ENCODE results near the gene GUCY1B1. TPM values are rescaled to one million over a fixed set of nuclear protein-coding genes. Genes with fewer than 3 reads are reported as not detected.

Gene GUCY1B1
- total and polyA plus RNA-seq, 12 donors = 0.87 to 11.6 (median 4.1) TPM

GRCh38 chr4:155769090-155769489 lies 10.3 kb downstream of the GUCY1B1 start:
- Histone ChIP-seq H3K36me3 (replicated peaks in 1 of 2) (no peaks in the 10 kb centered on the region), H3K4me3 (no peak overlapping the region), H3K27ac (no peak overlapping the region), H3K4me1 (replicated peaks in 1 of 2) (no peaks in the 10 kb centered on the region), H3K9me3 (replicated peaks in 1 of 3) (no peaks in the 10 kb centered on the region), H3K27me3 (no peaks in the 10 kb centered on the region)
- DNase-seq = no peak
- no peak for TF ChIP-seq POLR2A (IDR thresholded peaks at IDR 0.05)
- TF ChIP-seq CTCF (IDR thresholded peaks at IDR 0.05) = no peak
- 69 to 78% (median 71%) methylated on average over 2 of the region's 2 CpGs for WGBS, 4 donors
- intact Hi-C loops (cut with DNase I) = no loop called here

DNA sequence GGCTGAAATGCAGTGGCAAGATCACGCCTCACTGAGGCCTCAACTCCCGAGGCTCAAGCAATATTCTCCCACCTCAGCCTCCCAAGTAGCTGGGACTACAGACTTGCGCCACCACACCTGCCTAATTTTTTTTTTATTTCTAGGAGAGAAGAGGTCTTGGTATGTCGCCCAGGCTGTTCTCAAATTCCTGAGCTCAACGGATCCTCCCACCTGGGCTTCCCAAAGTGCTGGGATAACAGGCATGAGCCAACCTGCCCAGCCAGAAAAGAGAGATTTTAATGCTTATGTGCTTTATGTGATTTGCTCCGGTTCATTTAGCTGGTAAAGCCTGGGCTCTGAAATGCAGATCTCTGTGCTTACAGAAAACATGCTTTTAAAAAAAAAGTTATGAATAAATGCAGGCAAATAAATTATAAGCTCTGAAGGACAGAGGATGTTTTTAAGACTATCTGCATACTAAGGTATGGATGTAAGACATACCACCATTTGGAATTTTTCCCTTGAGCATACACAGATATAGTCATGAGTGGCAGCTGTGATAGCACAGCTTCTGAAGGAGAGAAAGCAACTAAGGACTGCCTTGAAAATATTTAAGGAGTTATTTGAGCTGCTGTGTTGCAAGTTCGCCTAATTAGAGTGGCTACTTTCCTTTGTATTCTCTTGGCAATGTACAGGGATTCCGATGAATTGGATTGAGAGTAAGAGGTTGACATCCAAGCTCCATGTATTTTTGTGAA lies 13.8 kb downstream of the GUCY1B1 start:
- DNase-seq = no peak
- Histone ChIP-seq H3K9me3 (replicated peaks in 1 of 3) (no peaks in the 10 kb centered on the region), H3K27me3 (no peaks in the 10 kb centered on the region), H3K4me3 (no peak overlapping the region), H3K4me1 (replicated peaks in 1 of 2) (no peaks in the 10 kb centered on the region), H3K36me3 (replicated peaks in 1 of 2) (no peaks in the 10 kb centered on the region), H3K27ac (no peak overlapping the region)
- TF ChIP-seq POLR2A (IDR thresholded peaks at IDR 0.05) = no peak
- WGBS, 4 donors = 75 to 90% (median 83%) methylated on average over 8 of the region's 8 CpGs
- intact Hi-C loops (cut with DNase I) = no loop called here

- Histone ChIP-seq H3K27ac (no peak overlapping the region), H3K4me3 (no peak overlapping the region), H3K36me3 (replicated peaks in 1 of 2) (no peaks in the 10 kb centered on the region), H3K9me3 (replicated peaks in 1 of 3) (no peaks in the 10 kb centered on the region), H3K27me3 (no peaks in the 10 kb centered on the region), H3K4me1 (replicated peaks in 1 of 2) (no peaks in the 10 kb centered on the region)
- WGBS, 4 donors = 77 to 83% (median 80%) methylated on average over 4 of the region's 4 CpGs
- intact Hi-C loops (cut with DNase I) = no loop called here
- DNase-seq = no peak
- TF ChIP-seq CTCF (IDR thresholded peaks at IDR 0.05) (no peak), POLR2A (IDR thresholded peaks at IDR 0.05) (no peak)
Measured at GRCh38 chr4:155773196-155773800, 14.5 kb downstream of the GUCY1B1 start.

- no peaks in the 10 kb centered on the region for H3K4me1 ChIP-seq (replicated peaks in 1 of 2)
- no peaks in the 10 kb centered on the region for H3K27me3 ChIP-seq
- no peak overlapping the region for H3K27ac ChIP-seq
- no peaks in the 10 kb centered on the region for H3K9me3 ChIP-seq (replicated peaks in 1 of 3)
- no peak for DNase-seq
- 54 to 73% (median 62%) methylated on average over 4 of the region's 4 CpGs for WGBS, 4 donors
- no peak overlapping the region for H3K4me3 ChIP-seq
- no peak for TF ChIP-seq CTCF (IDR thresholded peaks at IDR 0.05)
- TF ChIP-seq POLR2A (IDR thresholded peaks at IDR 0.05) = no peak
- H3K36me3 ChIP-seq (replicated peaks in 1 of 2) = no peaks in the 10 kb centered on the region
- intact Hi-C loops (cut with DNase I) = no loop called here
Measured at GRCh38 chr4:155774033-155774432, 15.2 kb downstream of the GUCY1B1 start.
